Skeletal muscle tissue (tissue), 5 donors: ENCODE measurements around the gene SLC39A10. TPM values are rescaled to one million over a fixed set of nuclear protein-coding genes. Genes with fewer than 3 reads are reported as not detected.

Experiments
- H3K27ac ChIP-seq: one replicate; pipeline ENCODE4 v1.7.0; 2013; ENCODE audit warnings: mild to moderate bottlenecking, low read depth, low read length, inconsistent platforms
- H3K27me3 ChIP-seq, 3 donors: one replicate each; pipeline ENCODE4 v1.7.0; 2013; ENCODE audit warnings: low read length in 3 of 3; ENCODE audit not compliant: control insufficient read depth in 3 of 3, insufficient read depth in 3 of 3
- H3K36me3 ChIP-seq, 3 donors: one replicate each; pipeline ENCODE4 v1.7.0; 2013; ENCODE audit warnings: low read length in 3 of 3; ENCODE audit not compliant: control insufficient read depth in 3 of 3, insufficient read depth in 3 of 3
- H3K4me1 ChIP-seq, 3 donors: one replicate each; pipeline ENCODE4 v1.7.0; 2013; ENCODE audit warnings: low read length in 3 of 3, mild to moderate bottlenecking in 3 of 3; ENCODE audit not compliant: control insufficient read depth in 3 of 3, insufficient read depth in 3 of 3
- H3K4me3 ChIP-seq, 3 donors: one replicate each; pipeline ENCODE4 v1.7.0; 2013; ENCODE audit warnings: low read length in 3 of 3
- H3K9ac ChIP-seq, 3 donors: one replicate each; pipeline ENCODE4 v1.7.0; 2013; ENCODE audit warnings: low read length in 3 of 3, mild to moderate bottlenecking in 3 of 3, moderate library complexity in 2 of 3, low read depth in 1 of 3
- H3K9me3 ChIP-seq, 3 donors: one replicate each; pipeline ENCODE4 v1.7.0; 2013; ENCODE audit warnings: low read length in 3 of 3; ENCODE audit not compliant: control insufficient read depth in 3 of 3
- small RNA-seq: library from RNA; depleted of rRNA; stranded (forward); fragments of <200 nt; gene quantifications from one replicate; pipeline ENCODE3, GENCODE V24; 2014
- total RNA-seq: library from RNA; depleted of rRNA; stranded (reverse); fragments of >200 nt; gene quantifications from one replicate; pipeline ENCODE4 v1.2.3, GENCODE V29; 2014
- donor health status: Osteomylitis.

Gene SLC39A10
- total RNA-seq, 1 donor from 2014 or later = 21.9 TPM

DNA sequence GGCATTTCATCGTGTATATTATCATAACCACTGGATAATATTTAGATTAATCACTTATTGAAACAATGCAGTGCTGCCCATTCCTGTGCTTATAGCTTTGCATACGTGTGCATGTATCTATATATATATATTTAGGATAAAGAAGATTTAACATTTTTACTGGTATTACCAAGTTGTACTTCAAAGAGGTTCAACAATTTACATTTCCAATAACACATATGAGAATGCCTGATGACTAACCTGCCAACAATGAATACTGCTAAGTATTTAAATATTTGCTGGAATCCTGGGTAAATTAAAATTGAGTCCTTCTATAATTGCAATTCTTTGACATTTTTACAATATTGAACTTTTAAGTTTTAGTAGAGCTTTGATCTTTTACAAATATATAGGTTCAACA, 111.4 kb downstream of the SLC39A10 start:
- H3K4me1 ChIP-seq = no peaks in the 10 kb centered on the region
- H3K4me3 ChIP-seq = no peak overlapping the region

DNA sequence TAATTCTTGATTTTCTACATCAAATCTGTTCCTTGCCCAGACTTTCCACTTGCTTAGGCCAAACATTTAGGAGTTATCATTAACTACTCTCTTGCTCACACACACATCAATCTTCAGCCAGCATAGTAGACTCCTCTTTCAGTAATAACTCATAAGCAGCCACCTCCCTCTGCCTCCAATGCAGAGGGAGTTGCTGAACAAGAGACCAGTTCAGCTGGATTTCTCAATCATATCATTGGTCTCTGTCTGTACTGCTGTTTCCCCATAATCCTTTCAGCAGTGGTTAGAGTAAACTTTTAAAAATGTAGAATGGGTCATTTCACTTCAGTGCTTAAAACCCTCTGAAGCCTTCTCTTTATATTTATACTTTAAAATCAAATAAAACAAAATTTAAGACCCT, 112.9 kb downstream of the SLC39A10 start:
- Histone ChIP-seq H3K27ac (no peak overlapping the region), H3K9me3 (no peaks in the 10 kb centered on the region), H3K9ac (no peak overlapping the region), H3K4me3 (no peak overlapping the region), H3K27me3 (no peaks in the 10 kb centered on the region), H3K36me3 (no peaks in the 10 kb centered on the region), H3K4me1 (no peaks in the 10 kb centered on the region)

More for the DNA sequence above, 111.4 kb downstream of the SLC39A10 start:
- Histone ChIP-seq H3K27me3 (no peaks in the 10 kb centered on the region), H3K36me3 (no peaks in the 10 kb centered on the region), H3K9me3 (no peaks in the 10 kb centered on the region), H3K27ac (no peak overlapping the region), H3K9ac (no peak overlapping the region)

DNA sequence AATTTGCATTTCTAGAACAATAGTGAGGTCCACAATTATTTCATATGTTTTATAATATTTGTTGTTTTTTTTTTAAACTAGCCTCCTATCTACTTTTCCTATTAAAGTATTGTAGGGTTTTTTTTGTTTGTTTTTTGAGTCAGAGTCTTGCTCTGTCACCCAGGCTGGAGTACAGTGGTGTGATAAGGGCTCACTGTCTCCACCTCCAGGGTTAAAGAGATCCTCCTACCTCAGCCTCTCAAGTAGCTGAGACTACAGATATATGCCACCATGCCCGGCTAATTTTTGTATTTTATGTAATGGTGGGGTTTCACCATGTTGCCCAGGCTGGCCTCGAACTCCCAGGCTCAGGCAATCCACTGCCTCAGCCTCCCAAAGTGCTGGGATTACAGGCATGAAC, 122.5 kb downstream of the SLC39A10 start:
- no peaks in the 10 kb centered on the region for H3K9me3 ChIP-seq
- H3K27ac ChIP-seq = no peak overlapping the region
- H3K36me3 ChIP-seq = no peaks in the 10 kb centered on the region
- no peak overlapping the region for H3K4me3 ChIP-seq
- no peaks in the 10 kb centered on the region for H3K27me3 ChIP-seq
- H3K9ac ChIP-seq = no peak overlapping the region
- no peaks in the 10 kb centered on the region for H3K4me1 ChIP-seq

DNA sequence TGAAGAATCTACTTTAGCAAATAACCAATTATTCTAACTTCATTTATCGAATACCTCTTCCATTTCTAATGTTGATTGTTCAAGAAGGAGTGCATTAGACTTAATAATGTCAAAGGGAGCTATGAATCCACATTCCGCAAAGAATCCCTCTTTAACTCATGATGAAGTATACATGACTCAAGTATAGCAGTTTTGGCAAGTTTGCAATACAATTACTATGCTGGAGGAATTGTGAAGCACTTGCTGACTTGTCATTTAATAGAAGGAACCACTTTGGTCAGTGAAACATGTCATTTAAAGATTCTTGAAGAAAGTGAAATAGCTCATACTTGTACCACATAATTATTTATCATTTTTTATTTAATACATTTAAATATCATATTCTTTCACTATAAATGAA, 125.1 kb downstream of the SLC39A10 start:
- H3K9ac ChIP-seq = no peak overlapping the region
- H3K27ac ChIP-seq = no peak overlapping the region
- no peaks in the 10 kb centered on the region for H3K9me3 ChIP-seq
- no peaks in the 10 kb centered on the region for H3K27me3 ChIP-seq
- no peaks in the 10 kb centered on the region for H3K4me1 ChIP-seq
- no peak overlapping the region for H3K4me3 ChIP-seq
- H3K36me3 ChIP-seq = no peaks in the 10 kb centered on the region

Small RNA genes within 50 kb of the gene (small RNA-seq; reads per million reads assigned to genes)
- gene RNU6-915P = not detected
